Superior temporal gyrus (tissue), 1 donor: ENCODE measurements around the gene LRFN2.

Experiments
- DNase-seq: peaks from one replicate; pipeline ENCODE4 v3.0.0-alpha.2; 2016; ENCODE audit errors: extremely low spot score

LRFN2 gene

DNA sequence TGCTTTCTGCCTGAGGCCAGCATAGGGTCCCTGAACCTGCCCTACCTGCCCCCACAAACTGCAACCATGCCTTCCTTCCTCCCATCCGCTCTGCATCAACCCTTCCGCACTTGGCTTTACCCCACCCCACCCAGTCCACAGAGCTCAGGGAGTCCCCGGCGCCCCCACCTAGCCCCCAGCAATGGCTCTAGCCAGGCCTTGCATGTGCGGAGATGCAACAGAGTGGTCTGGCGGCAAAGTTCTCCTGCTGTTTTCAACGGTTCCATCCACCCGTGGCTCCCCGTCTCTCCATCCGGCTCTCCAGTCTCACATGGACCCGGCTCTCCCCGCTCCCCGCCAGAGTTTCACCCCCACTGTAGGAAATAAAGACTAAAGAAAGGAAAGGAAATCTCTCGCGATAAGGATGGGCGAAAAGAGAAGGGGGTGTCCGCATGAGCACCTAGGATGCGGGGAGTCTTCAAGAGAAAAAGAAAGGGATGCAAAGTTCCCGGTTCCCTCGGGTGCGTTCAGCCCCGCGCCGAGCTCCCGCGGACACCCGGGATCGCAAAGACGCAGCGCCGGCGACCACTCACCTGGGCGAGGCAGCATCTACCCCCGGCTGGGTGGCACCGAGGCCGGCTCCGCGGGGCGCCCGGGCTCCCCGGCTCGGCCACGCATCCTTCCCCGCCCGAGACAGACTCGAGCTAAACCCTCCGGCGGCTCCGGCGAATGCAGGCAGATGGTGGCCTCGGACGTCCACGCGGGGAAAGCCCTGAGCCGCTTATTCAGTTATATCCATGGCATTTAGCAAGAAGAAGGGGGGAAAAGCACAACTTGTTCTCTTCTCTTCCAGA is 579 bp downstream of the LRFN2 start:
- no peak for DNase-seq

DNA sequence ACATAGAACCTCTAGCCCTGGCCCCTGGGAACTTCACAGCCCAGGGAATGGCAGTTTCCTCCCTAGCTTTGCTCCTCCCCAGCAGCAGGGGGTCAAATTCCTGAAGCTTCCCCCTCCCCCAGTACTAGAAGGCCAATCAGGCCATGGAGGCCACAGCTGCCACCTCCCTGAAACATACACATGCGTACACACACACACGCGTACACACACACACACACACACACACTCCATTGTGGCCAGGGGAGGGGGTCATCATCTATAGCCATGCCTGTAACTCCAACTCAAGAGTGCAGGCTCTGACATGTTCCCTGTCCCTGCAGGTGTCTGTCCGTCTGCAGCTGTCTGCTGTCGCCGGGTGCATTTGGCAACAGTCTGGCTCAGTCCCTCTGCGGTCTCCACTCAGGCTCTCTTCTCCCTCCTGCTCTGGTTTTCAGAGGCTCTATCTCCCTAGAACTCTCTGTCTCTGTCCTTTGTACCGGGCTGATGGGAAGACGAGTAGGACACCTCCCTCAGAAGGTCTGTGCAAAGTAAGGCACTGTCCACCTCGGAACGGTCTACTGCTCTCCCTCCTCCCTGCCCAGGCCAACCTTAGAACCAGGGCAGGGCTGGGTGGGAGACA is 1.4 kb downstream of the LRFN2 start:
- peak; percentile 29 for DNase-seq

DNA sequence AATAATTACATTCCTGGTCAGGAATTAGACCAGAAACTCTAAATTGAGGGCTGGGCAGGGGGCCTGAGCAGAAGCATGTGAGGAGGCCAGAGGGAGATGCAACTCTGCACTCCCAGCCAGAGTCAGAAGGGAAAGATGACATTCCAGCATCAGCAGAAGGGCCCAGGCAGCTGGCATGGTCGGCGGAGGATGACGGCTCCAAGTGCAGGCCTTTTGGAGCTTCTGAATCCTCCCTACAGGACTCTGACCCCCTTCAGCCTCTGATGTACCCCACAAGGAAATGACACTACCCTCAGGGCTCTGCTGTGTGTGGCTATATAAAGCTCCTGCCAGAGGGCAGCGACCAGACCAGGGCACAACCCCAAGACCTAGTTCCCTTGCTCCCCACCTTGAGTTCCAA is 1.9 kb downstream of the LRFN2 start:
- no peak for DNase-seq

DNA sequence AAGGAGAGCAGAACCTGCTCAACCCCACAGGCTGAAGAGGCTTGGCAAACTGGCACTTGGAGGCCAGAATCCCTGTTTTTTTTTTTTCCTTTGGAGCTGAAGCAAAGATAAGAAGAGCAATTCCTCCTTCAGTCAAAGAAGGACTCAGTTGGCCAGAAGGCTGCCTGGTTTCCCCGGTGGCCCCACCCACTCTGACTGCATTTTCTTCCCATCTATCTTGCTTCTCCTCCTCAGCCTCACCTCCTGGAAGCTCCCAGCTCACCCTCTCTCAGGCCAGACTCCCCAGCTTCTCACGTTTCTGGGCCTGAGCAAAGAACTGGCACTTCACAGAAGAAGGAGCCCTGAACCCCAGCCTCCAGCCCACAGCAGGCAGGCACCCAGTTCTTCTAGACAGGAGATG is 2.4 kb downstream of the LRFN2 start:
- DNase-seq = no peak

DNA sequence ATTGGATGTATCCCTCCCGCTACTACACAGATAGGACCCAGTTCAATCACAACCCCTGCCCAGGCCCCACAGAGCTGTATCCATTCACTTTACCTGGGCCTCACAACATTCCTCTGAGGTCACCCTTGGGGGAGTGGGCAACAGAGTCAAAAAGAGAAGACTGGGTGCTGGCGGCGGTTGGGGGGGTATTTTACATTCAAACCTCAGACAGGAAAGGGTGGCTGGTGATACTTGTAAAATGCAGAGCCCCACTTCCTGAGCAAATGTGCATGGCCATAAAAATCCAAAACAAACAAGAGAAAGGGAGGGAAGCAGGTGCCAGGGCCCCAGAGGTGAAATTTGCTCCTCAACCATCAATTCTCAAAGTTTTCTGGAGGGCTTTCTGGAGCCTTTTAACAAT is 3.5 kb downstream of the LRFN2 start:
- DNase-seq = no peak

DNA sequence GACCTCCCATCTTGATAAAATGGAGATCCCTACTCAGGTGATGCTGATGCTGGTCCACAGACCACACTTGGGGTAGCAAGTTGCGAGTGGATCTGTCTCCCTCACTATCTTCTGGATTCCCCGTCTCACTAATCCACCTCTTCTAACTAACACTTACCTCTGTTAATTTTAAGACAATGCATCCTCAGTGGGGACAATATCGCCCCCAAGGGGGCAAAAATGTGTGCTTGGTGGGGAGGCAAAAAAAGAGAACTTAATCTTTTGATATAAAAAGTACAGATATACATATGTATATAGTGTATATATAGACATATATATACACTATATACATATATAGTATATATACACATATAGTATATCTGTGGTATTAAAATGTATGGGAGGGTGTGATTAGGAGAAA is 4.3 kb downstream of the LRFN2 start:
- no peak for DNase-seq

DNA sequence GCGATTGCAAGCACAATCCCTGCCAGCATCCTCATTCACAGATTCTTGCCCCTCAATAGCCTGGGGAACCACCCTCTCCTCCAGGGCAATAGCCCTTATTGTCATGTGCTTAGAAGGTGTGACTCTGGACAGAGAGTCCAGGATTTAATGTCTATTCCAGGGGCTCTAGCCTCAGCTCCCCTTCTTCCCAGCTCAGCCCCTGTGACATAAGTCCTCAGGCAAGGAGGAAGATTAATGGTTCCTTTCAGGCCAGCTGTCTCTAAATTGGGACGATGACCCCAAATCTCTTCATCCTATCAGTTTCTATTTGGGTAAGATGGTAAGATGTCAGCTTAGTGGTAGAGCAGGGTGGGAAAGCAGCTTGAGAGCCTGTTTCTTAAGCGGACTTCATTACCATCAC is 8.1 kb downstream of the LRFN2 start:
- DNase-seq = no peak

DNA sequence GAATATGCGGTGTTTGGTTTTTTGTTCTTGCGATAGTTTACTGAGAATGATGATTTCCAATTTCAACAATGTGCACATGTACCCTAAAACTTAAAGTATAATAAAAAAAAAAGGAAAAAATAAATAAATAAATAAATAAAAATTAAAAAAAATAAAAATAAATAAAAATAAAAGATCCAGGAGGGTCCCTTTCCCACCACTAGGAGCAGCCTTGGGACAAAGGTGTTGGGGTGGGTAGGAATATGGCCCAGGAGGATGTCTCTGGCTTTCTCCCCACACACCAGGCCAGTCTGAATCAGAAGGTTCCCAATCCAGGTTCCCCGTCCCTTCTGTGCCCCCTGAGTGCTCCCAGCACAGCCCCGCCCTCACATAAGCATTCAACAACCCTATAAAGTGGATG is 9.5 kb downstream of the LRFN2 start:
- DNase-seq = no peak

DNA sequence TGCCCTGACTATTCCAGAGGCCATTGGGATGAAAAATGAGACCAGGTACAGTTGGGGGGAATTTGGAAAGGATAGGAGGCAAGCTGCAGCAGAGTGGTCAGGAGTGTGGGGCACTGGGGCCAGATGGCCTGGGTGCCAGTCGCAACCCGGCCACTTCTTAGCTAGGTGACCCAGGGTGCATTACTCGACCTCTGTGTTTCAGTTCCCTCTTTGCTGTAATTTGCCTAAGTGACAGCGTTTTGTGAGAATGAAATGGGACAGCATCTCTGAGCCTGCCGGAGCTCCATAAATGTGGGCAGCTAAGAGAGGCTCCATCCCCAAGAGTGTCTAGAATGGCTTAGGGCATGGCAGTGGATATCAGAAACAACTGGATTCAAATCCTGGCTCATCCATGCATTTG is 13.9 kb downstream of the LRFN2 start:
- no peak for DNase-seq

DNA sequence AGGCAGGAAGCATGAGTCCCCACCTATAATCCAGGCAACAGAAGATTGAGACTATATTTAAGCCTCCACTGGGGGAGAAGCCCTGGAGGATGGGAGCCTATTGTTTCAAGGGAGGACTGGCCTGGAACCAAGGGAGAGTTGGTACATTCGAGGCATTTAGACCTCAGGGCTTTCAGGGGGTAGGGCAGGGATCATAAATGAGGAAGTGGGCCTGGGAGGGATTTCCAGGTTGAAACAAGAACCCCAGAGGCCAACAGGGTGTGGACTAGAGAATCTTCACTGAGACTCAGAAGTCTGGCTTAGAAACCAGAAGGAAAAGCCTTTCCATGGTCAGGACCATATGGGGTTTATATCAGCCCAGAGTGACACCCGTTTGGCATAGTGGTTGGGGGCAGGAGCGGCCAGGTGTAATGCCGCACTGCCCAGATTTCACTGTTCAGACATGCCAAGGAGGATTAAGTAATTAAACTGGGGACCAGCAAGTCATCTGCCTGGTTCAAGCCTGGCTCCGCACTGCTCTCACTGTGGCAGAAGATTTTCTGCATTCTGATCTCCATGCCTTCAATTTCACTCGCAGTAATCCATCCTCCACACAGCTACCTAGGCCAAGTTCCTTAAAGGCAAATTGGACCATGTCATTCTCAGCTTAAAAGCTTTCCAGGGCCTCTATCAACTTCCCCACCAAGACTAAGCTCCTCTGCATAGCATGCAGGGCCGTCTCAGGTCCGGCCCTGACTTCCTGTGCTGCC is 17.8 kb downstream of the LRFN2 start:
- no peak for DNase-seq

DNA sequence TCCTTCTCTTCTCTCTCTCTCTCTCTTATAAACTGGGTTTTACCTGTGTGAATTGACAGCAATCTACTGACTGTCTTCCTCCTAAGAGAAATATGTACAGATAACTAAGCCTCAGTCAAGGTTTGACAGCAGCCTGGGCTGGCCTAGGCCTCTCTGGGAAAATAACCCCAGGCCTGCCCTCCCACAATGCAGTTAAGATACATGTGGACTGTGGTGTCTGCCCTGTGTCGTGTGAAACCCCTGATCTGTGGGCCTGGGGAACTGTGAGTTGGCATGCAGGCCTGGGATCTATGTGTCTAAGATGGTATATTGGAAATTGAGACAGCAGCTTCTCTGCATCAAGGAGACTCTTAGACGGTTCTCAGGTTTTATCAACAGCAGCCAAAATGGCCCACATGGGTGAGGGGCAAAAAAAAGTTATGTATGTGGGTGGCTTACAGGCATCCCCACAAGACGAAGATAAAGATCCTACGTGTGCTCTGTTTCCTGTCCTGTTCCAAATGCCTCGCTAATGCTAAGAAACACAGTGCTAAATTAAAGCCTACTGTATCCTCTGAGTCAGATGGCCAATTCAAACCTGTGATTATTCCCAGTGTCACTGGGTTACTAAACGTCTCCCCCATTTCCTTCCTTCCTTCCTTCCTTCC is 19.0 kb downstream of the LRFN2 start:
- DNase-seq = no peak

DNA sequence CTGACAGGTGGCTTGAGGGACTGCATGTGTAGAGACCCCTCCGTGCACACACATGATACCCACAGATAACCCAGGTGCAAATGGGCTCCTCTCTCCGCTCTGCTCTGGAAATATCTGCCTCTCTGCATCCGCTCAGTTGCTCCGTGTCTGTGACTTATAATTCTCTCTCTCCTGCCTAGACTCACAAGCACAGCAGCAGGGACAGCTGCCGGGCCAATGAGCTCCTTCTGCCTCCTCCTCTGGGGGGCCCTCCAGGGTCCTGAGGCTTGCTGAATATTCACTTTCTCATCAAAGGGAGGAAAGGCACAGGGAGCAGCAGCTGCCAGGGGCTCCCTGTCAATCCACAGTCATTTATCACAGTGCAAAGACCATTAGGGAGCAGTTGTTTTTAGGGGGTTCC is 24.1 kb downstream of the LRFN2 start:
- no peak for DNase-seq

DNA sequence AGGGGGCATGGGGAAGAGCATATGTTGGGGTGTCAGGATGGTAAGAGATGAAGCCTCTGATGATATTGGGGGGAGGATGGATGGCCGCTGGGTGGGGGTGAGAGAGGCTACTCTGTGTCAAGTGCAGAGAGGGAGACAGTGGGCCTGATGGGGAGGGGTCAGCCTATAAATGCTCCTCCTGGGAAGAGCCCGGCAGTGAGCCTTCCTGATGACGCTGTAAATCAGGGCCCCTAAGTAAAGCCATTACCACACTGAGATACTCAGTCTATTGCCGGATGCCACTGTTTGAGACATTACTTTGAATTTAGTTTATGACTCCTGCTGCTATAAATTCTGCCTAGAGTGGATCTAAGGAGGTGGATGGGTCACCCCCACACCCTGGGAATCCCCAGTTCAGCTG is 28.1 kb downstream of the LRFN2 start:
- DNase-seq = no peak

DNA sequence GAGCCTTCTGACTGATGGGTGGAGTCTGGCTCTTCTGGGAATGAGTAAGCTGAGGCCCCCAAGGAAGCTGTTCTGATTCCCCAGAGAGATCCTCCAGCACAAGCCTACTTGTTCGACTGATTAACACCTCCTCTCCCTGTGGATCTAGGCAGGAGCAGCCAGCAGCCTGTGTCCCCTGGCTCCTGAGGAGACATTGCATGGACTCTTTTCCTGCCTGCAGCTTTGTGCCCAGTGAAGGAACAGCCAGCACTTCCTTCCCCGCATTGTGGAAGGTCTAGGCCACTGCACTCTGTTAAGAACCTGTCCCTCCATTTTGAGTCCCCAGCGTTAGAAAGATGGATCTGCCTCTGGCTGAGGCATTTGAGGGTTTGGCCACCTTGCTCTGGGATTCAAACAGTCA is 29.1 kb downstream of the LRFN2 start:
- no peak for DNase-seq

DNA sequence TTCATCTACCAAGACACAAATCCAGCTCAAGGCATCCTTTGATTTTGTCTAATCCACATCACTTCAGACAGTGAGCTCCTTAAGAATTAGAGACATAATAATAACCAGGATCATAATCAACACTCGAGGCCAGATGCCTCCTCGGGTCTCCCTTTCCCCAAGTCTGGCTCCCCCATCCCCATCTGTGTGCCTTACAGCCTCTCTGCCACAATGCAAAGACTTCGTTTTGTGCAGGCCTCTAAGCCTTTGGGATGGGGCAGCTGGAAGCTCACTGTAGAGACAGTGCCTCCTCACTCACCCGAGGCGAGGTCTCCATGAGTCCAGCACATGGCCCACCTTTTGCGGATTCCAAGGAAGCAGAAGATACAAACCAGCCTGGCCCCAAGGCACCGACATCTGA is 30.3 kb downstream of the LRFN2 start:
- DNase-seq = no peak

DNA sequence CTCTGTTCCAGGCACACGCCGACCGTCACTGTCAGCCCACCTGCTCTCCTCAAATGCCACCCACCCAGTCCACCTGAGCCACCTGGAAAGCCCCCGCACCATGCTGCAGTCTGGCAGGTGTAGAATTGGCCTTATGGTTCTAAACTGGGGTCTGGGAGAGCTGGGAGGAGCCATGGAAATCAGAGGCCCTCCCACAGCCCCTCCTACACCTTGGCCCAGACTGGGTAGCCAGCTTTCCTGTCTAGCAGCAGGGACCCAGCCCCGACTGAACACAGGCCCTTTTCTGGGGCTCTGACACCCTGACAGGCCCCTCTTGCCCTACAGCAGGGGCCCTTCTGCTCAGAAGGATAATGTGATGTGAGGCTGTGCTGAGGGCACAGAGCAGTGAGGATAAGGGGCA is 31.1 kb downstream of the LRFN2 start:
- no peak for DNase-seq

DNA sequence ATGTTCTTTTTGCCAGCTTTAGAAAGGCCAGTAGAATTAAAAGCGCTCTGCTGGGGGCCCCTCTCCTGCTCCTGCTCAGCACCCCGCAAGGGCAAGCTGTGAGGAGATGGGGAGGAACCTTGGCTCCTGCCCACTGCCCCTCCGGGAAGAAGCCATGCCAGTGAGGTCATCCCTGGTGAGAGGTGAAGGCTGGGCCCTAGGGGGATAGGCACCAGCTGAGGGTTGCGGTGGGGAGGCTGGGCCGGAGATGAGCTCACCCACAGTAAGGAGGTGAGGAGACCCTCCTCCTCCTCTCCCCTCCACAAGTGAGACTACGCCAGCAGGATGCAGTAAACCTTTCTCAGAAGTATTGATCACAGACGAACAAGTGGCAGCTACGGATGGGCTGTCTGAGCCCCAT is 32.1 kb downstream of the LRFN2 start:
- no peak for DNase-seq

DNA sequence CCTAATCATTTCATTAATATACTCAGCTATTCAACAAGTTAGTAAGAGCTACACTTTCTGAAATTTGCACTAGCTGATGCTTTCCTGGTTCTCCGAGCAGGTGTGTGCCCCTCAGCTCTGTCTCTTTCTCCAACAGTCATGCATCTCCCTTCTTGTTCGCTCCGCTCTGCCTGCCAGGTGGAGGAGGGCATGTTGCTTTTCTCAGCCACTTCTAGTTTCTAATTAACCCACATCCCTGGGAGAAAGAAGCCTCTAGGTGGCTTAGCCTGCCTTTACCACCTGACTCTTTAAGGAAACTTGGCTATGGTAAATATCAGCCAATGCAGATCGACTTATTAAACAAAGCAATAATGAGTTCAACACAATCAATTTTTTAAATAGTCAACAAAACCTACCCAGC is 34.2 kb downstream of the LRFN2 start:
- DNase-seq = no peak

DNA sequence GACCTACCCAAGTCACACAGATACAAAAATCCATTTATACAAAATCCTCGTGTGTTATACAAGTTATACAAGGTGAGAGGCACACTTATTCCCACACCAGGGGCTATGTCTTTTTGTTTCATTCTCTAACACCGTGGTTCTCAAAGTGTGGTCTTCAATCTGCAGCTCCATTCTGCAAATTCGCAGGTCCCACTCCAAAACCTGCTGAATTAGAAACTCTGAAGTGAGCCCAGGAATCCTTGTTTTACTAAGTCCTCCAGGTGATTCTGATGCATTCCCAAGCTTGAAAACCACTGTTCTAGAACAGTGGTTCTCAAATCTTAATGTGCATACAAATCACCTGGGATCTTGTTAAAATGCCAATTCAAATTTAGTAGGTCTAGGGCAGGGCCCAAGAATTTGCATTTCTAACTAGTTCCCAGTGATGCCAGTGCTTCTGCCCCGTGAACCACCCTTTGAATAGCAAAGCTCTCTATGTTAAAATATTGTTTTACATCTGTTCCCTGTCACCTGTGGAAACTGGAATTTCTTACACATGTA is 35.1 kb downstream of the LRFN2 start:
- no peak for DNase-seq

DNA sequence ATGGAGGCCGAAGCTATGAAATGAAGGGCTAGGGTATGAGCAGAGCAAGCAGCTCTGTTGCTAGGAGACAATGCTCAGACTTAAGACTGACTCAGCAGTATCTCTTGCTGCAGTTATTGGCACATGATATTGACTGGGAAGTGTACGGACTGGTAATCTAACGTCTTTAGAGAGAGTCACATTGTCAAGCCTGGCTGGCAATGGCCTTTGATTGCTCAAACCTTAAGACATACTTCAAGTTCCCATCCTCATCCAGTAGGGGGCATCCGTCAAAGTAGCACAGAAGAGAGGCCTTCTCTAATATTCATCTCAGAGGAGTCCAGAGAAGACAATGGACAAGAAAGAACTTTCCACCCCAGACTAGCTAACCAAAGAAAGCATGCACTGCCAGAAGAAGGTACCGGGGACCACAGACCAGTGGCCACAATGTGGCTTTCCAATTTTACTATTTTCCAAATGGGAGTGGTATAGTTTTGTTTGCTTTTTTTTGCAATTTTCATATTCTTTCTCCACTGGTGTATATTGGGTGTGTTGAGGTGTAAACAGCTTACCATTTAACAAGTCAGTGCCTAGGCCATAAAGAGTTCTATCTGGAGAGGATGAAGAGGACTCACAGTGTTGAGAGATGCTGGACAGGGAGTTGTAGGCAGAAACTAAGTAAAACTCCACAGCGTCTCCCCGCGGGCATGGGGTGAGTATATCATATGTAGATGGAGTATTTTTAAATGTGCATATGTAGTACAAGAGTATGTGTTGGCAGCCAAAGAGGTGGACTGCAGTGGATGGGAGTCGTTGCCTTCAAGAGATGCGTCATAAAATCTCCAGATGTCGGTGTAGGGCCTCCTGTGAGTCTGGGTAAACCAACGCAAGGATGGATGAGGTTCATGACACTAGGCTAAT is 36.7 kb downstream of the LRFN2 start:
- DNase-seq = peak; percentile 44

DNA sequence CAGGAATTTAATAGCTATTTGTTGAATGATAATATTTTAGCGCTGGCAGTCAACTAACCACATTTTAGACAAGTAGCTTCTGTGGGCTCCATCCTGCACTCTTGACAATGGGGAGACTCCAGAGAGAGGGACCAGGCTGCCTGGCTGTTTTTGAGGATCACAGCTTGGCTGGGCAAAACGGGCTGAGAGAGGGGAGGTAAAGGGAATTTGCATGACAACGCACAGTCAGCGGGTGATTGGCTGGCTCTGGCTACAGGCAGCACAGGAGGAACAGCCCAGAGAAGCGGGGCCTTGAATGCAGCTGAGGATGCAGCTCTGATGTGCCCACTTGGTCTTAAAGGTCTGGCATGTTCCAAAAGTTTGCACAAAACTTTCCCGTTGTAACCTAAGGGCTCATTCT is 41.2 kb downstream of the LRFN2 start:
- DNase-seq = no peak
